ENCODE results near the gene KLHL29. TPM values are rescaled to one million over a fixed set of nuclear protein-coding genes. Genes with fewer than 3 reads are reported as not detected.

Gene KLHL29
- total and polyA plus RNA-seq, 7 experiments from 2014 or later = 0.59 to 6.5 (median 5.6) TPM

GRCh38 chr2:23618794-23619530 lies 234.0 kb downstream of the KLHL29 start:
- H3K4me3 Mint-ChIP-seq = no peak overlapping the region
- peak overlapping the region in 1 of 9 donors; percentile 74 for H3K27ac Mint-ChIP-seq
- Histone ChIP-seq H3K9me3 (ENCODE audit: control insufficient read depth in 2 of 3, low read length in 3 of 3) (peaks cover 0 to 4% (median 0%) of the 10 kb centered on the region in 3 experiments), H3K4me1 (ENCODE audit: control insufficient read depth in 2 of 2, insufficient read depth in 2 of 2, low read length in 2 of 2) (no peaks in the 10 kb centered on the region), H3K27ac (ENCODE audit: low read depth, low read length) (no peak overlapping the region), H3K36me3 (ENCODE audit: control insufficient read depth in 2 of 3, insufficient read depth in 3 of 3, low read length in 3 of 3) (no peaks in the 10 kb centered on the region), H3K27me3 (ENCODE audit: control insufficient read depth in 2 of 2, insufficient read depth in 2 of 2, low read length in 2 of 2) (no peaks in the 10 kb centered on the region), H3K4me3 (ENCODE audit: low read length) (no peak overlapping the region)
- intact Hi-C loops (cut with micrococcal nuclease) = no loop called here
- DNase-seq (no peak), ATAC-seq (no peak)
- POLR2A ChIA-PET = no interaction called here
- H3K27me3 Mint-ChIP-seq = peaks cover 0 to 6% (median 0%) of the 10 kb centered on the region in 5 donors
- H3K36me3 Mint-ChIP-seq = peaks cover 0 to 26% (median 13%) of the 10 kb centered on the region in 5 donors
- peaks cover 8 to 15% (median 11%) of the 10 kb centered on the region in 7 donors for H3K4me1 Mint-ChIP-seq
- CTCF ChIA-PET = no interaction called here
- peaks cover 0 to 14% (median 7%) of the 10 kb centered on the region in 11 donors for H3K9me3 Mint-ChIP-seq

- H3K4me1 Mint-ChIP-seq = peaks cover under 1 to 8% (median 2%) of the 10 kb centered on the region in 7 donors
- Histone ChIP-seq H3K4me3 (ENCODE audit: low read length) (no peak overlapping the region), H3K4me1 (ENCODE audit: control insufficient read depth in 2 of 2, insufficient read depth in 2 of 2, low read length in 2 of 2) (no peaks in the 10 kb centered on the region), H3K27me3 (ENCODE audit: control insufficient read depth in 2 of 2, insufficient read depth in 2 of 2, low read length in 2 of 2) (no peaks in the 10 kb centered on the region), H3K36me3 (ENCODE audit: control insufficient read depth in 2 of 3, insufficient read depth in 3 of 3, low read length in 3 of 3) (no peaks in the 10 kb centered on the region), H3K9me3 (ENCODE audit: control insufficient read depth in 2 of 3, low read length in 3 of 3) (peaks cover 0 to 9% (median 0%) of the 10 kb centered on the region in 3 experiments), H3K27ac (ENCODE audit: low read depth, low read length) (no peak overlapping the region)
- H3K27ac Mint-ChIP-seq = no peak overlapping the region
- ChIA-PET POLR2A (no interaction called here), CTCF (no interaction called here)
- peaks cover 3 to 20% (median 9%) of the 10 kb centered on the region in 11 donors for H3K9me3 Mint-ChIP-seq
- peaks cover 0 to 31% (median 16%) of the 10 kb centered on the region in 5 donors for H3K36me3 Mint-ChIP-seq
- ATAC-seq (no peak), DNase-seq (no peak)
- no peaks in the 10 kb centered on the region for H3K27me3 Mint-ChIP-seq
- no peak overlapping the region for H3K4me3 Mint-ChIP-seq
- intact Hi-C loops (cut with micrococcal nuclease) = no loop called here
Observed at GRCh38 chr2:23619941-23620340, 235.0 kb downstream of the KLHL29 start.

GRCh38 chr2:23620841-23621341 lies 235.9 kb downstream of the KLHL29 start:
- Histone ChIP-seq H3K36me3 (ENCODE audit: control insufficient read depth in 2 of 3, insufficient read depth in 3 of 3, low read length in 3 of 3) (no peaks in the 10 kb centered on the region), H3K4me1 (ENCODE audit: control insufficient read depth in 2 of 2, insufficient read depth in 2 of 2, low read length in 2 of 2) (no peaks in the 10 kb centered on the region), H3K27ac (ENCODE audit: low read depth, low read length) (no peak overlapping the region), H3K4me3 (ENCODE audit: low read length) (no peak overlapping the region), H3K9me3 (ENCODE audit: control insufficient read depth in 2 of 3, low read length in 3 of 3) (peaks cover 0 to 9% (median 0%) of the 10 kb centered on the region in 3 experiments), H3K27me3 (ENCODE audit: control insufficient read depth in 2 of 2, insufficient read depth in 2 of 2, low read length in 2 of 2) (no peaks in the 10 kb centered on the region)
- Mint-ChIP-seq H3K27me3 (no peaks in the 10 kb centered on the region), H3K36me3 (peaks cover 0 to 31% (median 16%) of the 10 kb centered on the region in 5 donors), H3K4me1 (peaks cover 0 to 13% (median 0%) of the 10 kb centered on the region in 7 donors), H3K9me3 (peaks cover 3 to 20% (median 9%) of the 10 kb centered on the region in 11 donors), H3K27ac (no peak overlapping the region), H3K4me3 (no peak overlapping the region)
- ChIA-PET POLR2A (no interaction called here), CTCF (no interaction called here)
- intact Hi-C loops (cut with micrococcal nuclease) = no loop called here
- no peak for ATAC-seq
- DNase-seq = no peak

- H3K27me3 Mint-ChIP-seq = no peaks in the 10 kb centered on the region
- peaks cover 0 to 31% (median 16%) of the 10 kb centered on the region in 5 donors for H3K36me3 Mint-ChIP-seq
- intact Hi-C loops (cut with micrococcal nuclease) = no loop called here
- no peak overlapping the region for H3K4me3 Mint-ChIP-seq
- POLR2A ChIA-PET = interaction anchor here (0.5 kb wide), 1 partner anchor 109 kb away, joined by 3 read pairs; no protein-coding TSS in a partner anchor
- DNase-seq (no peak), ATAC-seq (no peak)
- Histone ChIP-seq H3K4me1 (ENCODE audit: control insufficient read depth in 2 of 2, insufficient read depth in 2 of 2, low read length in 2 of 2) (no peaks in the 10 kb centered on the region), H3K36me3 (ENCODE audit: control insufficient read depth in 2 of 3, insufficient read depth in 3 of 3, low read length in 3 of 3) (no peaks in the 10 kb centered on the region), H3K27ac (ENCODE audit: low read depth, low read length) (no peak overlapping the region), H3K9me3 (ENCODE audit: control insufficient read depth in 2 of 3, low read length in 3 of 3) (peaks cover 0 to 9% (median 0%) of the 10 kb centered on the region in 3 experiments), H3K27me3 (ENCODE audit: control insufficient read depth in 2 of 2, insufficient read depth in 2 of 2, low read length in 2 of 2) (no peaks in the 10 kb centered on the region), H3K4me3 (ENCODE audit: low read length) (no peak overlapping the region)
- H3K4me1 Mint-ChIP-seq = peaks cover 0 to 13% (median 0%) of the 10 kb centered on the region in 7 donors
- no peak overlapping the region for H3K27ac Mint-ChIP-seq
- CTCF ChIA-PET = no interaction called here
- H3K9me3 Mint-ChIP-seq = peaks cover 3 to 20% (median 9%) of the 10 kb centered on the region in 11 donors
Observed at GRCh38 chr2:23621616-23622015, 236.6 kb downstream of the KLHL29 start.

- CTCF ChIA-PET = no interaction called here
- H3K27ac Mint-ChIP-seq = peak overlapping the region in 1 of 9 donors; percentile 48
Observed at GRCh38 chr2:23622466-23622865, 237.5 kb downstream of the KLHL29 start.

GRCh38 chr2:23622966-23623675 lies 238.1 kb downstream of the KLHL29 start:
- Mint-ChIP-seq H3K4me1 (peaks cover 0 to 13% (median 0%) of the 10 kb centered on the region in 7 donors), H3K27me3 (no peaks in the 10 kb centered on the region), H3K27ac (no peak overlapping the region), H3K36me3 (peaks cover 0 to 23% (median 16%) of the 10 kb centered on the region in 5 donors), H3K9me3 (peaks cover 3 to 20% (median 9%) of the 10 kb centered on the region in 11 donors), H3K4me3 (no peak overlapping the region)
- Histone ChIP-seq H3K27me3 (ENCODE audit: control insufficient read depth in 2 of 2, insufficient read depth in 2 of 2, low read length in 2 of 2) (no peaks in the 10 kb centered on the region), H3K27ac (ENCODE audit: low read depth, low read length) (no peak overlapping the region), H3K4me3 (ENCODE audit: low read length) (no peak overlapping the region), H3K36me3 (ENCODE audit: control insufficient read depth in 2 of 3, insufficient read depth in 3 of 3, low read length in 3 of 3) (no peaks in the 10 kb centered on the region), H3K4me1 (ENCODE audit: control insufficient read depth in 2 of 2, insufficient read depth in 2 of 2, low read length in 2 of 2) (no peaks in the 10 kb centered on the region), H3K9me3 (ENCODE audit: control insufficient read depth in 2 of 3, low read length in 3 of 3) (peaks cover 0 to 9% (median 0%) of the 10 kb centered on the region in 3 experiments)
- no peak for DNase-seq
- no peak for ATAC-seq
- intact Hi-C loops (cut with micrococcal nuclease) = no loop called here
- ChIA-PET POLR2A (no interaction called here), CTCF (no interaction called here)

More at GRCh38 chr2:23622466-23622865, 237.5 kb downstream of the KLHL29 start:
- H3K9me3 ChIP-seq (ENCODE audit: control insufficient read depth in 2 of 3, low read length in 3 of 3) = peaks cover 0 to 9% (median 0%) of the 10 kb centered on the region in 3 experiments
- POLR2A ChIA-PET = no interaction called here
- H3K36me3 ChIP-seq (ENCODE audit: control insufficient read depth in 2 of 3, insufficient read depth in 3 of 3, low read length in 3 of 3) = no peaks in the 10 kb centered on the region
- H3K4me3 ChIP-seq (ENCODE audit: low read length) = no peak overlapping the region
- H3K27me3 ChIP-seq (ENCODE audit: control insufficient read depth in 2 of 2, insufficient read depth in 2 of 2, low read length in 2 of 2) = no peaks in the 10 kb centered on the region
- no peak overlapping the region for H3K27ac ChIP-seq (ENCODE audit: low read depth, low read length)
- Mint-ChIP-seq H3K4me1 (peaks cover 0 to 13% (median 0%) of the 10 kb centered on the region in 7 donors), H3K9me3 (peaks cover 3 to 20% (median 9%) of the 10 kb centered on the region in 11 donors), H3K4me3 (no peak overlapping the region), H3K27me3 (no peaks in the 10 kb centered on the region), H3K36me3 (peaks cover 0 to 27% (median 16%) of the 10 kb centered on the region in 5 donors)
- H3K4me1 ChIP-seq (ENCODE audit: control insufficient read depth in 2 of 2, insufficient read depth in 2 of 2, low read length in 2 of 2) = no peaks in the 10 kb centered on the region
- intact Hi-C loops (cut with micrococcal nuclease) = no loop called here
- no peak for DNase-seq
- no peak for ATAC-seq

All from naive thymus-derived CD4-positive, alpha-beta T cell (primary cell).